HepG2 (cell line): ENCODE measurements around the gene NSL1. TPM values are rescaled to one million over a fixed set of nuclear protein-coding genes. Genes with fewer than 3 reads are reported as not detected.

Experiments used
- AFF4 ChIP-seq: sonication (generic); formaldehyde crosslinking; IDR thresholded peaks from 2 replicates; pipeline ENCODE4 v1.4.0; 2020; ENCODE audit warnings: missing genetic modification reagents
- CSRNP1 ChIP-seq: sonication (generic); formaldehyde crosslinking; IDR thresholded peaks from 2 replicates; pipeline ENCODE4 v1.8.1; 2023; ENCODE audit warnings: mild to moderate bottlenecking, missing genetic modification reagents
- ZNF138 ChIP-seq: sonication (generic); formaldehyde crosslinking; IDR thresholded peaks from 2 replicates; pipeline ENCODE4 v1.5.0; 2020; ENCODE audit warnings: mild to moderate bottlenecking, low read depth, missing genetic modification reagents
- ZNF230 ChIP-seq: sonication (generic); formaldehyde crosslinking; IDR thresholded peaks from 2 replicates; pipeline ENCODE4 v1.4.0; 2020; ENCODE audit warnings: mild to moderate bottlenecking, missing genetic modification reagents
- ZNF580 ChIP-seq: IDR thresholded peaks from 2 replicates; pipeline ENCODE4 v1.6.1; 2016; ENCODE audit warnings: low read depth, borderline replicate concordance
- ZNF839 ChIP-seq: sonication (generic); formaldehyde crosslinking; IDR thresholded peaks from 2 replicates; pipeline ENCODE4 v1.4.0; 2020; ENCODE audit warnings: missing genetic modification reagents, mild to moderate bottlenecking, borderline replicate concordance
- polyA plus RNA-seq, 8 experiments: library from polyadenylated mRNA; depleted of rRNA in 3 of 8; stranded (reverse) in 7 of 8; unstranded in 1 of 8; fragments of >200 nt; fragmentation: Illumina TruSeq in 4 of 8; extraction: Trizol in 4 of 8; gene quantifications; 2 replicates each; pipeline versions ENCODE4 v1.2.1 to v1.2.3, GENCODE V29; 2011 to 2016; ENCODE audit warnings: low read depth in 4 of 8, missing spikeins in 1 of 8, mixed read lengths in 1 of 8; ENCODE audit not compliant: insufficient read depth in 1 of 8
- total RNA-seq, 5 experiments: library from RNA; depleted of rRNA; stranded (reverse); fragments of >200 nt; fragmentation: Illumina TruSeq; extraction: Trizol; gene quantifications; 2 replicates each; pipeline ENCODE4 v1.2.3, GENCODE V29; 2016; ENCODE audit warnings: low read depth in 1 of 5
- TF ChIP-seq, protein P1 (sequence below): sonication (generic); formaldehyde crosslinking; IDR thresholded peaks from 2 replicates; pipeline ENCODE4 v1.4.0; 2020; ENCODE audit warnings: missing genetic modification reagents
- TF ChIP-seq, protein P2 (sequence below), 2 experiments: fragments of 450-650 bp in 1 of 2; sonication (generic) in 1 of 2; formaldehyde crosslinking in 1 of 2; IDR thresholded peaks; 2 replicates each; pipeline versions ENCODE4 v1.6.1 to v1.8.0; 2016 to 2022; ENCODE audit warnings: antibody characterized with exemption in 1 of 2, mild to moderate bottlenecking in 1 of 2, missing genetic modification reagents in 1 of 2

NSL1 gene
- total and polyA plus RNA-seq, 2 of the 13 experiments (the other 11 are each of a cell fraction or from before 2014, with no cell fraction given) = 34.5 to 77.4 TPM

- TF ChIP-seq, protein P1, sequence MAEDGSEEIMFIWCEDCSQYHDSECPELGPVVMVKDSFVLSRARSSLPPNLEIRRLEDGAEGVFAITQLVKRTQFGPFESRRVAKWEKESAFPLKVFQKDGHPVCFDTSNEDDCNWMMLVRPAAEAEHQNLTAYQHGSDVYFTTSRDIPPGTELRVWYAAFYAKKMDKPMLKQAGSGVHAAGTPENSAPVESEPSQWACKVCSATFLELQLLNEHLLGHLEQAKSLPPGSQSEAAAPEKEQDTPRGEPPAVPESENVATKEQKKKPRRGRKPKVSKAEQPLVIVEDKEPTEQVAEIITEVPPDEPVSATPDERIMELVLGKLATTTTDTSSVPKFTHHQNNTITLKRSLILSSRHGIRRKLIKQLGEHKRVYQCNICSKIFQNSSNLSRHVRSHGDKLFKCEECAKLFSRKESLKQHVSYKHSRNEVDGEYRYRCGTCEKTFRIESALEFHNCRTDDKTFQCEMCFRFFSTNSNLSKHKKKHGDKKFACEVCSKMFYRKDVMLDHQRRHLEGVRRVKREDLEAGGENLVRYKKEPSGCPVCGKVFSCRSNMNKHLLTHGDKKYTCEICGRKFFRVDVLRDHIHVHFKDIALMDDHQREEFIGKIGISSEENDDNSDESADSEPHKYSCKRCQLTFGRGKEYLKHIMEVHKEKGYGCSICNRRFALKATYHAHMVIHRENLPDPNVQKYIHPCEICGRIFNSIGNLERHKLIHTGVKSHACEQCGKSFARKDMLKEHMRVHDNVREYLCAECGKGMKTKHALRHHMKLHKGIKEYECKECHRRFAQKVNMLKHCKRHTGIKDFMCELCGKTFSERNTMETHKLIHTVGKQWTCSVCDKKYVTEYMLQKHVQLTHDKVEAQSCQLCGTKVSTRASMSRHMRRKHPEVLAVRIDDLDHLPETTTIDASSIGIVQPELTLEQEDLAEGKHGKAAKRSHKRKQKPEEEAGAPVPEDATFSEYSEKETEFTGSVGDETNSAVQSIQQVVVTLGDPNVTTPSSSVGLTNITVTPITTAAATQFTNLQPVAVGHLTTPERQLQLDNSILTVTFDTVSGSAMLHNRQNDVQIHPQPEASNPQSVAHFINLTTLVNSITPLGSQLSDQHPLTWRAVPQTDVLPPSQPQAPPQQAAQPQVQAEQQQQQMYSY (CRISPR knock-in tag) = 0 out of 2 replicates have a peak, but pooled peaks have one; percentile 31
- TF ChIP-seq ZNF230 (CRISPR knock-in tag) = peak; percentile 44; the same call in 1 of the 2 replicates
- TF ChIP-seq ZNF580 = 0 out of 2 replicates have a peak, but pooled peaks have one; percentile 51
- TF ChIP-seq, protein P2, sequence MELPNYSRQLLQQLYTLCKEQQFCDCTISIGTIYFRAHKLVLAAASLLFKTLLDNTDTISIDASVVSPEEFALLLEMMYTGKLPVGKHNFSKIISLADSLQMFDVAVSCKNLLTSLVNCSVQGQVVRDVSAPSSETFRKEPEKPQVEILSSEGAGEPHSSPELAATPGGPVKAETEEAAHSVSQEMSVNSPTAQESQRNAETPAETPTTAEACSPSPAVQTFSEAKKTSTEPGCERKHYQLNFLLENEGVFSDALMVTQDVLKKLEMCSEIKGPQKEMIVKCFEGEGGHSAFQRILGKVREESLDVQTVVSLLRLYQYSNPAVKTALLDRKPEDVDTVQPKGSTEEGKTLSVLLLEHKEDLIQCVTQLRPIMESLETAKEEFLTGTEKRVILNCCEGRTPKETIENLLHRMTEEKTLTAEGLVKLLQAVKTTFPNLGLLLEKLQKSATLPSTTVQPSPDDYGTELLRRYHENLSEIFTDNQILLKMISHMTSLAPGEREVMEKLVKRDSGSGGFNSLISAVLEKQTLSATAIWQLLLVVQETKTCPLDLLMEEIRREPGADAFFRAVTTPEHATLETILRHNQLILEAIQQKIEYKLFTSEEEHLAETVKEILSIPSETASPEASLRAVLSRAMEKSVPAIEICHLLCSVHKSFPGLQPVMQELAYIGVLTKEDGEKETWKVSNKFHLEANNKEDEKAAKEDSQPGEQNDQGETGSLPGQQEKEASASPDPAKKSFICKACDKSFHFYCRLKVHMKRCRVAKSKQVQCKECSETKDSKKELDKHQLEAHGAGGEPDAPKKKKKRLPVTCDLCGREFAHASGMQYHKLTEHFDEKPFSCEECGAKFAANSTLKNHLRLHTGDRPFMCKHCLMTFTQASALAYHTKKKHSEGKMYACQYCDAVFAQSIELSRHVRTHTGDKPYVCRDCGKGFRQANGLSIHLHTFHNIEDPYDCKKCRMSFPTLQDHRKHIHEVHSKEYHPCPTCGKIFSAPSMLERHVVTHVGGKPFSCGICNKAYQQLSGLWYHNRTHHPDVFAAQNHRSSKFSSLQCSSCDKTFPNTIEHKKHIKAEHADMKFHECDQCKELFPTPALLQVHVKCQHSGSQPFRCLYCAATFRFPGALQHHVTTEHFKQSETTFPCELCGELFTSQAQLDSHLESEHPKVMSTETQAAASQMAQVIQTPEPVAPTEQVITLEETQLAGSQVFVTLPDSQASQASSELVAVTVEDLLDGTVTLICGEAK (IDR thresholded peaks at IDR 0.05) = no peak
- TF ChIP-seq, protein P2 (CRISPR knock-in tag; IDR thresholded peaks at IDR 0.05) = peak; percentile 62; the same call in 1 of the 2 replicates
- no peak for TF ChIP-seq AFF4 (CRISPR knock-in tag)
- peak; percentile 55; the same call in 1 of the 2 replicates for TF ChIP-seq ZNF839 (CRISPR knock-in tag)
- 0 out of 2 replicates have a peak, but pooled peaks have one; percentile 25 for TF ChIP-seq CSRNP1
- peak; percentile 43; the same call in 1 of the 2 replicates for TF ChIP-seq ZNF138
Observed at GRCh38 chr1:212699104-212699624, 92.4 kb downstream of the NSL1 start (continued).
